Measurements from ENCODE around the gene DNM2. TPM values are rescaled to one million over a fixed set of nuclear protein-coding genes. Genes with fewer than 3 reads are reported as not detected.
A peak's percentile ranks its signal among the peaks of the same experiment; 100 is the strongest.

DNM2 gene
- total and polyA plus RNA-seq, 10 of the 15 experiments (the other 5 are each of a cell fraction or from before 2014, with no cell fraction given): 1.2 to 146 (median 68.9) TPM

DNA sequence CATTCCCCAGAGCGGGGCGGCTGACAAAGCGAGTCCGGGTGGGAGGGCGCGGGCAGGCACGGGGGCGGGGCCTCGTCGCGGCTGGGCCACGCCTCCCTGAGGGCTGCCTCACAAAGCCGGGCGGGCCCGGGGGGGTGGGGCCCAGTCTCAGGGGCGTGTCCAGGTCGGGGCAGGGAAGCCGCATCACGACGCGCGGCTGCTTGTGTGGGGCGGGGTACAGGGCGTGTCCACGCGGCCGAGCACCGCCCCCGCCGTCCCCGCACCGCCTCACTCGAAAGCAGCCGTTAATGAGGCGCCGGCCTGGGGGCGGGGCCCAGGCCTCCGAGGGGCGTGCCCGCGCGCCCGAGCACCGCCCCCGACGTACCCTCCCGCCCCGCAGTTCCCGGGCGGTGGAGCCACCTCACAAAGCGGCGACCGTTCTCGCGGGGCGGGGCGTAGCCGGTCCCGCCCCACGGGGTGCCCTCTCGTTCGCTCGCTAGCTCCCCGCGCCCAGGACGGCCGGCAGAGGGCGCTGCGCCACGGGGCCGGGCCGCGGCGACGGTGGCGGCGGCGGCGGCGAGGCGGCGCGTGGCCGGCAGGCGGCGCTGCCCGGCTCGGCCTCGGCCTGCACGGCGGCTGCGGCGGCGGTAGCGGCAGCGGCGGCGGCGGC lies 153.2 kb downstream of the DNM2 start, which contains the start of gene CARM1 (continued):
- TF ChIP-seq, protein P1, sequence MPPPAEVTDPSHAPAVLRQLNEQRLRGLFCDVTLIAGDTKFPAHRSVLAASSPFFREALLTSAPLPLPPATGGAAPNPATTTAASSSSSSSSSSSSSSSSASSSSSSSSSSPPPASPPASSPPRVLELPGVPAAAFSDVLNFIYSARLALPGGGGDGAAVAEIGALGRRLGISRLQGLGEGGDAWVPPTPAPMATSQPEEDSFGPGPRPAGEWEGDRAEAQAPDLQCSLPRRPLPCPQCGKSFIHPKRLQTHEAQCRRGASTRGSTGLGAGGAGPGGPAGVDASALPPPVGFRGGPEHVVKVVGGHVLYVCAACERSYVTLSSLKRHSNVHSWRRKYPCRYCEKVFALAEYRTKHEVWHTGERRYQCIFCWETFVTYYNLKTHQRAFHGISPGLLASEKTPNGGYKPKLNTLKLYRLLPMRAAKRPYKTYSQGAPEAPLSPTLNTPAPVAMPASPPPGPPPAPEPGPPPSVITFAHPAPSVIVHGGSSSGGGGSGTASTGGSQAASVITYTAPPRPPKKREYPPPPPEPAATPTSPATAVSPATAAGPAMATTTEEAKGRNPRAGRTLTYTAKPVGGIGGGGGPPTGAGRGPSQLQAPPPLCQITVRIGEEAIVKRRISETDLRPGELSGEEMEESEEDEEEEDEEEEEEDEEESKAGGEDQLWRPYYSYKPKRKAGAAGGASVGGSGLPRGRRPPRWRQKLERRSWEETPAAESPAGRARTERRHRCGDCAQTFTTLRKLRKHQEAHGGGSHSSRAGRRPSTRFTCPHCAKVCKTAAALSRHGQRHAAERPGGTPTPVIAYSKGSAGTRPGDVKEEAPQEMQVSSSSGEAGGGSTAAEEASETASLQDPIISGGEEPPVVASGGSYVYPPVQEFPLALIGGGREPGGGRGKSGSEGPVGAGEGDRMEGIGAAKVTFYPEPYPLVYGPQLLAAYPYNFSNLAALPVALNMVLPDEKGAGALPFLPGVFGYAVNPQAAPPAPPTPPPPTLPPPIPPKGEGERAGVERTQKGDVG (CRISPR knock-in tag; IDR thresholded peaks at IDR 0.05): no peak
- TF ChIP-seq SIN3A (IDR thresholded peaks at IDR 0.05; ENCODE audit: low read depth, low read length): no peak
- TF ChIP-seq, protein P2, sequence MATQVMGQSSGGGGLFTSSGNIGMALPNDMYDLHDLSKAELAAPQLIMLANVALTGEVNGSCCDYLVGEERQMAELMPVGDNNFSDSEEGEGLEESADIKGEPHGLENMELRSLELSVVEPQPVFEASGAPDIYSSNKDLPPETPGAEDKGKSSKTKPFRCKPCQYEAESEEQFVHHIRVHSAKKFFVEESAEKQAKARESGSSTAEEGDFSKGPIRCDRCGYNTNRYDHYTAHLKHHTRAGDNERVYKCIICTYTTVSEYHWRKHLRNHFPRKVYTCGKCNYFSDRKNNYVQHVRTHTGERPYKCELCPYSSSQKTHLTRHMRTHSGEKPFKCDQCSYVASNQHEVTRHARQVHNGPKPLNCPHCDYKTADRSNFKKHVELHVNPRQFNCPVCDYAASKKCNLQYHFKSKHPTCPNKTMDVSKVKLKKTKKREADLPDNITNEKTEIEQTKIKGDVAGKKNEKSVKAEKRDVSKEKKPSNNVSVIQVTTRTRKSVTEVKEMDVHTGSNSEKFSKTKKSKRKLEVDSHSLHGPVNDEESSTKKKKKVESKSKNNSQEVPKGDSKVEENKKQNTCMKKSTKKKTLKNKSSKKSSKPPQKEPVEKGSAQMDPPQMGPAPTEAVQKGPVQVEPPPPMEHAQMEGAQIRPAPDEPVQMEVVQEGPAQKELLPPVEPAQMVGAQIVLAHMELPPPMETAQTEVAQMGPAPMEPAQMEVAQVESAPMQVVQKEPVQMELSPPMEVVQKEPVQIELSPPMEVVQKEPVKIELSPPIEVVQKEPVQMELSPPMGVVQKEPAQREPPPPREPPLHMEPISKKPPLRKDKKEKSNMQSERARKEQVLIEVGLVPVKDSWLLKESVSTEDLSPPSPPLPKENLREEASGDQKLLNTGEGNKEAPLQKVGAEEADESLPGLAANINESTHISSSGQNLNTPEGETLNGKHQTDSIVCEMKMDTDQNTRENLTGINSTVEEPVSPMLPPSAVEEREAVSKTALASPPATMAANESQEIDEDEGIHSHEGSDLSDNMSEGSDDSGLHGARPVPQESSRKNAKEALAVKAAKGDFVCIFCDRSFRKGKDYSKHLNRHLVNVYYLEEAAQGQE (IDR thresholded peaks at IDR 0.05; ENCODE audit: low read depth, low read length): 0 out of 2 replicates have a peak, but pooled peaks have one; percentile 25
- TF ChIP-seq CHD2 (IDR thresholded peaks at IDR 0.05; ENCODE audit: borderline replicate concordance, low read depth, low read length): no peak; the same call in 1 of the 2 replicates
- peak; percentile 70 for TF ChIP-seq SP1 (IDR thresholded peaks at IDR 0.05; ENCODE audit: low read depth, low read length)
- no peak for TF ChIP-seq CHD4 (IDR thresholded peaks at IDR 0.05)
- TF ChIP-seq TCF7 (IDR thresholded peaks at IDR 0.05; ENCODE audit: borderline replicate concordance): no peak
- TF ChIP-seq, protein P3, sequence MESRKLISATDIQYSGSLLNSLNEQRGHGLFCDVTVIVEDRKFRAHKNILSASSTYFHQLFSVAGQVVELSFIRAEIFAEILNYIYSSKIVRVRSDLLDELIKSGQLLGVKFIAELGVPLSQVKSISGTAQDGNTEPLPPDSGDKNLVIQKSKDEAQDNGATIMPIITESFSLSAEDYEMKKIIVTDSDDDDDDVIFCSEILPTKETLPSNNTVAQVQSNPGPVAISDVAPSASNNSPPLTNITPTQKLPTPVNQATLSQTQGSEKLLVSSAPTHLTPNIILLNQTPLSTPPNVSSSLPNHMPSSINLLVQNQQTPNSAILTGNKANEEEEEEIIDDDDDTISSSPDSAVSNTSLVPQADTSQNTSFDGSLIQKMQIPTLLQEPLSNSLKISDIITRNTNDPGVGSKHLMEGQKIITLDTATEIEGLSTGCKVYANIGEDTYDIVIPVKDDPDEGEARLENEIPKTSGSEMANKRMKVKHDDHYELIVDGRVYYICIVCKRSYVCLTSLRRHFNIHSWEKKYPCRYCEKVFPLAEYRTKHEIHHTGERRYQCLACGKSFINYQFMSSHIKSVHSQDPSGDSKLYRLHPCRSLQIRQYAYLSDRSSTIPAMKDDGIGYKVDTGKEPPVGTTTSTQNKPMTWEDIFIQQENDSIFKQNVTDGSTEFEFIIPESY (IDR thresholded peaks at IDR 0.05): no peak
- TF ChIP-seq CBX5 (IDR thresholded peaks at IDR 0.05; ENCODE audit: low read depth): no peak
- no peak for TF ChIP-seq NR2C2 (IDR thresholded peaks at IDR 0.05; ENCODE audit: borderline replicate concordance, control insufficient read depth, insufficient read length, low read depth)
- TF ChIP-seq LARP7 (IDR thresholded peaks at IDR 0.05): peak; percentile 34
- TF ChIP-seq, protein P4, sequence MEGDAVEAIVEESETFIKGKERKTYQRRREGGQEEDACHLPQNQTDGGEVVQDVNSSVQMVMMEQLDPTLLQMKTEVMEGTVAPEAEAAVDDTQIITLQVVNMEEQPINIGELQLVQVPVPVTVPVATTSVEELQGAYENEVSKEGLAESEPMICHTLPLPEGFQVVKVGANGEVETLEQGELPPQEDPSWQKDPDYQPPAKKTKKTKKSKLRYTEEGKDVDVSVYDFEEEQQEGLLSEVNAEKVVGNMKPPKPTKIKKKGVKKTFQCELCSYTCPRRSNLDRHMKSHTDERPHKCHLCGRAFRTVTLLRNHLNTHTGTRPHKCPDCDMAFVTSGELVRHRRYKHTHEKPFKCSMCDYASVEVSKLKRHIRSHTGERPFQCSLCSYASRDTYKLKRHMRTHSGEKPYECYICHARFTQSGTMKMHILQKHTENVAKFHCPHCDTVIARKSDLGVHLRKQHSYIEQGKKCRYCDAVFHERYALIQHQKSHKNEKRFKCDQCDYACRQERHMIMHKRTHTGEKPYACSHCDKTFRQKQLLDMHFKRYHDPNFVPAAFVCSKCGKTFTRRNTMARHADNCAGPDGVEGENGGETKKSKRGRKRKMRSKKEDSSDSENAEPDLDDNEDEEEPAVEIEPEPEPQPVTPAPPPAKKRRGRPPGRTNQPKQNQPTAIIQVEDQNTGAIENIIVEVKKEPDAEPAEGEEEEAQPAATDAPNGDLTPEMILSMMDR (IDR thresholded peaks at IDR 0.05 in 2 of 3, conservative IDR thresholded peaks at IDR 0.05 in 1 of 3; ENCODE audit: control insufficient read depth in 2 of 3, extremely low read depth in 1 of 3, insufficient read depth in 1 of 3, low read depth in 3 of 3, low read length in 3 of 3): peak; percentile 55 to 90 (median 66)
- TF ChIP-seq KLF5 (IDR thresholded peaks at IDR 0.05; ENCODE audit: partially characterized antibody): no peak
- no peak for TF ChIP-seq STAT3 (IDR thresholded peaks at IDR 0.05; ENCODE audit: low read depth, low read length)
- no peak for TF ChIP-seq BMI1 (IDR thresholded peaks at IDR 0.05; ENCODE audit: borderline replicate concordance)
- TF ChIP-seq ZNF24 (IDR thresholded peaks at IDR 0.05): no peak
- TF ChIP-seq YBX1 (IDR thresholded peaks at IDR 0.05): no peak
- TF ChIP-seq TBL1XR1 (IDR thresholded peaks at IDR 0.05; ENCODE audit: low read depth, low read length): no peak
